GM21786 (cell line): Measurements from ENCODE around the gene RAP1GAP2.

Experiments
- ATAC-seq: cut with Tn5 transposase; IDR thresholded peaks from one replicate; pipeline ENCODE4 v1.9.1; 2021; ENCODE audit not compliant: unreplicated experiment

RAP1GAP2 gene

GRCh38 chr17:2852221-2852620, 56.0 kb downstream of the RAP1GAP2 start:
- no peak for ATAC-seq

DNA sequence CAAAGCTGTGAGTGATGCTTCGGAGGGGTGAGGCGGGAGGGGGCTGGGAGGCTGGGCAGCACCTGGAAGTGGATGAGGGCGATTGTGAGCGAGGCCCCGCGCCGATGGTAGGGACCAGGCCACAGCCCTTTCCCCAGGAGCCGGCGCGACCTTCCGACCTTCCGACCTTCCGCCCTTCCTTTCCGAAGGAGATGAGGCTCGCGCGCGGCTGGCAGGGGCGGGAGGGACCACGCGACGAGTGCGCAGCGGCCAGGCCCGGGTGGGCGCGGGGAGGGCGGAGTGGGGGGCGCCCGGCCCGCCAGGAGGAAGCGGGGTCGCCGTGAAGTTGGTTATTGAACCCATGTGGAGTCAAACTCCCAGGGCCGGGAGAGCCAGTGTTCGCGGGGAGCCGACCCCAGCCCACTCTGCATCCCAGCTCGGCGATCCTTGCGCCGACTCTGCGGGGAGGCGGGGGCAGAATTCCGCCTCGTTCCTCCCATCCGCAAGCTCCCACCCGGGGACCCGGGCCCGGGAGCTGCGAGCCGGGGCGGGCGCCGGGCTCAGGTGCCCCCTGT, 56.6 kb downstream of the RAP1GAP2 start:
- ATAC-seq, result no peak

DNA sequence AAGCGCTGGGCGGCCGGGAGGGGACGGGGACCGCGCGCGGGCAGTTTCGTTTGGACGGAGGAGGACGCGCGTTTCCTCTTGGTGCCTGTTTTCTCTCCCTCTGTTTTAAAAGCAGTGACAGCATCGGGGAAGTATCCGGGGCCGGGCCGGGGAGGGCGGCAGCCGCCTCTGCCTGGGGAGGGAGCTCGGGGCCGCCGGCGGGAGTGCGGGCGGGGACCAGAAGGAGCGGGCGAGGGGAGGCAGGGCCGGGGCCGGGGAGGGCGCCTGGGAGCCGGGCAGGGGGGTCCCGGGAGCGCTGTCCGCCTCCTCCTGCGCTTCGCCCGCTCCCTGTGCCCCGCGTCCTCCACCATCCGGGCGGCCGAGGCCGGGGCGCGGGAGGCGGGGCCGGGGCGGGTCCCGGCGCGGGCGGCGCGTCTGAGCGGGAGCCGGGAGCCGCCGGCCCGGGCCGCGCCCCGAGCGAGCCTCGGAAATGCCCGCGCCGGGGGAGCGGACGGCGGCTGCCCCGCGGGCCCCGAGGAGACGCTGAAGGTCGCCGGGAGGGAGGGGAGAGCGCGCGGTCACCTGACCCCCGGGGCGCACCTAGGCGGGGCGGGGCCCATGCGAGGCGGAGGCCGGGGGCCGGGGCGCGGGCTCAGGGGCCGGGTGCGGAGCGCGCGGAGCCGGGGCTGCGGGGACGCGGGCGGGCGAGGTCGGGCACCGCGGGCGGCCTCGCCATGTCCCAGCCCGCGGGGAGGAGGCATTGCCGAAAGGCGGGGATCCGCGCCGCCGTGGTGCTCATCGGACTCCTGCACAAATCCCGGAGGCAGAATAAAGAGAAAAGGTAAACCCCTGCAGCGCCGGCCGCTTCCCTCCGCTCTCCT, 57.3 kb downstream of the RAP1GAP2 start:
- ATAC-seq, result no peak

GRCh38 chr17:2854143-2855055, 58.2 kb downstream of the RAP1GAP2 start:
- no peak for ATAC-seq

- ATAC-seq, result no peak
Measured at GRCh38 chr17:2855063-2855600, 58.9 kb downstream of the RAP1GAP2 start.

DNA sequence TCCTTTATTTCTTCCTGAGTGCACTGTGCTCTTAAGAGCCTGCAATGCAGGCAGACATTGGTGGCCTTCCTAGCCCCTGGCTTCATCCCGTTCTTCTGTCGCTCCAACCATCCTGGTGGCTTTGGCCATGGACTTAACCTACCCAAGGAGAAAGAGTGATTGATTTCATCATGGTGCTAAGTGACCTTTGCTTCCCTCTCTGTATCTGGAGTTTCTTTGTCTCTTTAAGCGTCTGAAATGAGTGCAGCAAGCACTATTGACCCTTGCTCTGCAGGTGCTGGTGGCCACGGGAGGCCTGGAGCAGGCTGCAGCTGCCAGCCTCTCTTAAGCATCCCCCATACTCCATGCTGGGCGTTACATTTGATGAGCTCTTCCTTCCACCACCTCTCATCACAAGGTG, 60.5 kb downstream of the RAP1GAP2 start:
- ATAC-seq, result no peak

DNA sequence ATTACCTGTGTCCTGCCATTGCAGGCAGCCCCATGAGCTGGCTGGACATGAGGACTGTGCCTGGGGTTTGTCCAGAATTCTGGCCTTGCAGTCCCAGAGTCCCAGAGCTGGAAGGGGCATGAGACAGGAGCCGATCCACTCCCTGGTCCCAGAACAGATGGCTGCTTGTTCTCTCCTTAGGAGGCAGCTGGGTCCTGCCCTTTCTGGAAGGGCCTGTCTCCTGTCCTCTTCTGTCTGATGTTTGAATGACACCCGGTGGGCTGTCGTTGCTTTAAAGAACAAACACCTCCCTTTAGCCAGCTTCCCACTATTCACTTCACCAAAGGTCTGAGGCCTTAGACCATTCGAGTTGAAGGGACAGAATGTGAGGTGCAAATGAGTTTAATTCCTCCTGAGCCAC, 63.8 kb downstream of the RAP1GAP2 start:
- ATAC-seq, result no peak

DNA sequence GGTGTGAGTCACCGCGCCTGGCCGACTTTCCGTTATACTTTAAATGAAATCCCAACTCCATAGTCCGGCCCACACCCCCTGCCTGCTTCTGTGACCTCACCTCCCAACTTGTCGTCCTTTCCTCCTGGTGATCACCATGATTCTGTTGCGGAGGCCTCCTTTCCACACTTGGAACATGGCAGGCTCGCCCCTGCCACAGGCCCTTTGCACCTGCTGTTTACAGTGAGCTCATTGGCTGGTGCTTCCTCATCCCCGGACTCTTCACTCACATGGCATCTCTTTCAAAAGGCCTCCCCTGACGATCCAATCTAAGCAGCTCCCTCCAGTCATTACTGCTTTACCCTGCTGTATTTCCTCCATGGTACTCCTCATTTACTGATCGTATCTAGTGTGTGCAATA, 64.6 kb downstream of the RAP1GAP2 start:
- no peak for ATAC-seq

DNA sequence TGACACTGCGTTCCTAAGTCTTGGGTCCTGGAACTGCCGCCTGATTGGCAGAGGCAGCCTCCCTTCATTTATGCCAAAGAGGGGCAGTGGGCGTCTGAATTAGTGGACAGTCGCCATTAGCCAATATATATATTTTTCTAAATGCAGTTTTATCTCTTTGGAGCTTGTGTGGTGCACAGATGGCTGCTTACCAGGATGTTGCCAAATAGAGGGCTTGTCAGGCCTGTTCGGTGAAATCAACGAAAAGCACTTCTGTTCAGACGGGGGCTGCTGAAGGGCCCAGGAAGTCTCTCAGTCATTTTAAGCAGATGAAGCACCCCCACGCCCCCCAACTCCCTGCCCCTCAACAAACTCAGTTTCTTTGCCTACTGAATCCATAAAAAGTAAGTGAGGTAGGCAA, 66.0 kb downstream of the RAP1GAP2 start:
- ATAC-seq, result no peak

GRCh38 chr17:2863204-2863603, 67.0 kb downstream of the RAP1GAP2 start:
- ATAC-seq, result no peak

GRCh38 chr17:2865228-2865627, 69.0 kb downstream of the RAP1GAP2 start:
- ATAC-seq, result no peak

GRCh38 chr17:2867441-2868424, 71.5 kb downstream of the RAP1GAP2 start:
- no peak for ATAC-seq

- no peak for ATAC-seq
Measured at GRCh38 chr17:2869604-2870003, 73.4 kb downstream of the RAP1GAP2 start.

DNA sequence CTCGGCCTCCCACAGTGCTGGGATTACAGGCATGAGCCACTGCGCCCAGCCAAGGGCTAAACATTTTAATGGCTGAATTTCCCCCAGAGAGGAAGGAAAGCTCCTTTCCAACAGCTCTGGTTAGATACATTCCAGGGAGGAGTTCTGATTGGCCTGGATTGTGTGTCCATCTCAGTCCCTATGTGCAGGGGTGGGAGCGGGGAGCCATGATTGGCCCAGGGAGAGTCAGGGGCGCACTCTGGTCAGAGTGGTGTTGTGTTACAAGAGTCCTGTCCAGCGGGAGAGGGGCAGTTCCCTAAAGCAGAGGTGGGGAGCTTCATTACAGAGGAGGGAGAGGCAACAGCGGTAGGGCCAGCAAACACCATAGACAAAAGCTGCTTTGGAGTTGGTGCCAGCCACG, 75.0 kb downstream of the RAP1GAP2 start:
- no peak for ATAC-seq

- ATAC-seq, result no peak
Measured at GRCh38 chr17:2871720-2872119, 75.5 kb downstream of the RAP1GAP2 start.

DNA sequence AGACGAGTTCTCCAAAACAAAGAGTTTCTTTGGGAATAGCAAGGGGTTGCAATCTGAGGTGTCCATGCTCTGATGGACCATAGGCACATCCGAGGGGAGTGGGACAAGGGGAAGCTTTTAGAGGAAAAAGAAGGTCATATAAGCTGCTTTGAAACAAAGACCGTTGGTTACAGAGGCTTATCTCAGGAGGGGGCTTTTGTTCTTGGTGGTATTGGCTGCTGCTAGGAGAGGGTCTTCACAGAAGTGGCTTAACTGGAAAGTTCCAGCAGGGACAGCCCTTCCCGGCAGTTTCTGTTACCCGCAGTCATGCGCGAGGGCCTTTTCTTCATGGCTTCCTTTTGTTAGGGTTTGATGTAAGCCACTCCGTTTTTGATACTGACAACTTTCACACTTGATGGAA, 76.0 kb downstream of the RAP1GAP2 start:
- no peak for ATAC-seq

GRCh38 chr17:2874189-2874686, 78.0 kb downstream of the RAP1GAP2 start:
- no peak for ATAC-seq

DNA sequence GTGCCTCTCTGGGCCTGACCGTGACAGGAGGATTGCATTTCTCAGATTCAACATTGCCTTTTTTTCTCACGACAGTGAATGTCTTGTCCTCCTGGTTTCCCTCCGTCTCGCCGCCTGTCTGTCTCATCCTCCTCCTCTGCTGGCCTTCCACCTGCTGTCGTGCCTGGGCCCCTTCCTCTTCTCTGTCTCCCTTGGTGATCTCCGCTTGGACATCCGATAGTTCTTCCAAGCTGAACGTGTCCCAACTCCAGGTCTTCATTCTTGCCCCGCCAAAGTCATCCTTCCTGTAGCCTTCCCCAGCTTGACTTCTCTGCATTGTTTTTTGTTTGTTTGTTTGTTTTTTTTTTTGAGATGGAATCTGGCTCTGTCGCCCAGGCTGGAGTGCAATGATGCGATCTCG, 79.4 kb downstream of the RAP1GAP2 start:
- no peak for ATAC-seq

- ATAC-seq, result no peak
Measured at GRCh38 chr17:2876467-2876866, 80.2 kb downstream of the RAP1GAP2 start.

GRCh38 chr17:2878751-2879254, 82.6 kb downstream of the RAP1GAP2 start:
- no peak for ATAC-seq
